GM12878 (cell line): Measurements from ENCODE around the gene RAPGEF3.

ENCODE experiments used
- CHD2 ChIP-seq: IDR thresholded peaks from 2 replicates; pipeline ENCODE4 v1.6.1; 2011; ENCODE audit warnings: low read depth, low read length, improper control_type of control experiment, borderline replicate concordance
- CTCF ChIP-seq, 3 experiments: IDR thresholded peaks in 2 of 3; conservative IDR thresholded peaks in 1 of 3; 2 replicates each; pipeline ENCODE4 v1.5.1; 2011; ENCODE audit warnings: low read depth in 3 of 3, low read length in 3 of 3, mild to moderate bottlenecking in 3 of 3, control low read depth in 2 of 3, moderate library complexity in 2 of 3, inconsistent platforms in 1 of 3, mixed read lengths in 1 of 3; ENCODE audit not compliant: control insufficient read depth in 2 of 3, insufficient read depth in 1 of 3; ENCODE audit errors: extremely low read depth in 1 of 3
- EP300 ChIP-seq, 2 experiments: fragments of 150-350 bp in 1 of 2; IDR thresholded peaks; 2 replicates each; pipeline ENCODE4 v1.6.1; 2011 to 2012; ENCODE audit warnings: low read depth in 2 of 2, low read length in 2 of 2, borderline replicate concordance in 1 of 2, improper control_type of control experiment in 1 of 2, inconsistent platforms in 1 of 2; ENCODE audit not compliant: control insufficient read depth in 1 of 2
- KDM1A ChIP-seq: fragments of 200-600 bp; sonication (generic); IDR thresholded peaks from 2 replicates; pipeline ENCODE4 v1.6.1; 2016; ENCODE audit warnings: borderline replicate concordance
- MXI1 ChIP-seq: fragments of 150-350 bp; IDR thresholded peaks from 2 replicates; pipeline ENCODE4 v1.6.1; 2011; ENCODE audit warnings: low read depth, mild to moderate bottlenecking, inconsistent platforms, low read length, improper control_type of control experiment
- NKRF ChIP-seq: fragments of 450-650 bp; conservative IDR thresholded peaks from 2 replicates; pipeline ENCODE4 v1.6.1; 2017; ENCODE audit warnings: mild to moderate bottlenecking, moderate library complexity
- PAX5 ChIP-seq: IDR thresholded peaks from 2 replicates; pipeline ENCODE4 v1.6.1; 2011; ENCODE audit warnings: low read depth, low read length, borderline replicate concordance
- SKIL ChIP-seq: fragments of 450-650 bp; IDR thresholded peaks from 2 replicates; pipeline ENCODE4 v1.6.1; 2017; ENCODE audit warnings: mild to moderate bottlenecking, low read depth, inconsistent platforms; ENCODE audit not compliant: poor library complexity, severe bottlenecking
- SMAD1 ChIP-seq: fragments of 450-650 bp; IDR thresholded peaks from 2 replicates; pipeline ENCODE4 v1.6.1; 2018; ENCODE audit warnings: mild to moderate bottlenecking, low read depth; ENCODE audit not compliant: partially characterized antibody
- ZBED1 ChIP-seq: IDR thresholded peaks from 2 replicates; pipeline ENCODE4 v1.6.1; 2016; ENCODE audit warnings: borderline replicate concordance

- TF ChIP-seq CTCF (IDR thresholded peaks at IDR 0.05 in 2 of 3, conservative IDR thresholded peaks at IDR 0.05 in 1 of 3; ENCODE audit: control insufficient read depth in 2 of 3, extremely low read depth in 1 of 3, insufficient read depth in 1 of 3, low read depth in 3 of 3, low read length in 3 of 3) = no peak
- TF ChIP-seq KDM1A = no peak
- no peak for TF ChIP-seq MXI1
- TF ChIP-seq PAX5 = no peak
- no peak for TF ChIP-seq NKRF
- no peak for TF ChIP-seq SKIL
- no peak for TF ChIP-seq EP300 (IDR thresholded peaks at IDR 0.05; ENCODE audit: borderline replicate concordance in 1 of 2, control insufficient read depth in 1 of 2, low read depth in 2 of 2, low read length in 2 of 2)
- TF ChIP-seq ZBED1 = no peak
- no peak for TF ChIP-seq CHD2
- TF ChIP-seq SMAD1 = no peak
These were observed 13.5 kb upstream of the RAPGEF3 start for GRCh38 chr12:47772094-47772660.
